ENCODE results near the gene EPB41.

EPB41 gene

DNA sequence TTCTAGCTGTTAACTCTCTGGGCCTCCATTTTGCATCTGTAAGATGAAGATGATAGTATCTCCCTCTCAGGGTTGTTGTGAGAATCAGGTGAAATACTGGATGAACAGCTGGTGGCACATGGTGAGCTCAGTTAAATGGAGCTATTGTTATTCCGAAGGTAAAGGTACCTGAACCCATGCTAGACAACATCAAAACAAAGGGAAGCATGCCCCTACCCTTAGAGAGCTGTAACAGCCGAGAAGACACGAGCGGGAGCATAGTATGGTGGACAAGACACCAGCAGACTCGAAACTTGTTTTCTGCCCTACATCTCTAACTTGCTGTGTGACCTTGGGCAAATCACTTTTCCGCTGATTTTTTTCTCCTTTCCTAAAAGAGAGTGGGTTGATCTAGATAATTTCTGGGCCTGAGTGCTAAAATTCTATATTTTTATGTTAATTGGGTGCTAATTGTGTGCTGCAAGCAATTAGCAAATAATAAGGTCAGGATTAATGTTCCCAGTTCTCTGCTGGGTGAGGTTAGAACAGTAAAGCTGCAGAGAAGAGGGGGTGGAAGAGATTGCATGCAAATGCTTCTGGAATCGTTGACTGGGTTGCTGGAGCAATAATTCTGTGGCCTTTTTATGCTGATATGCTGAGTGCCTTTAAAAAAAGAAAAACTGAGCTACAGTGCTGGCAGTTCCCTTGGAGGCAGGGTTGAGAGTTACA, 198.5 kb downstream of the EPB41 start:
- TF ChIP-seq, protein P1, sequence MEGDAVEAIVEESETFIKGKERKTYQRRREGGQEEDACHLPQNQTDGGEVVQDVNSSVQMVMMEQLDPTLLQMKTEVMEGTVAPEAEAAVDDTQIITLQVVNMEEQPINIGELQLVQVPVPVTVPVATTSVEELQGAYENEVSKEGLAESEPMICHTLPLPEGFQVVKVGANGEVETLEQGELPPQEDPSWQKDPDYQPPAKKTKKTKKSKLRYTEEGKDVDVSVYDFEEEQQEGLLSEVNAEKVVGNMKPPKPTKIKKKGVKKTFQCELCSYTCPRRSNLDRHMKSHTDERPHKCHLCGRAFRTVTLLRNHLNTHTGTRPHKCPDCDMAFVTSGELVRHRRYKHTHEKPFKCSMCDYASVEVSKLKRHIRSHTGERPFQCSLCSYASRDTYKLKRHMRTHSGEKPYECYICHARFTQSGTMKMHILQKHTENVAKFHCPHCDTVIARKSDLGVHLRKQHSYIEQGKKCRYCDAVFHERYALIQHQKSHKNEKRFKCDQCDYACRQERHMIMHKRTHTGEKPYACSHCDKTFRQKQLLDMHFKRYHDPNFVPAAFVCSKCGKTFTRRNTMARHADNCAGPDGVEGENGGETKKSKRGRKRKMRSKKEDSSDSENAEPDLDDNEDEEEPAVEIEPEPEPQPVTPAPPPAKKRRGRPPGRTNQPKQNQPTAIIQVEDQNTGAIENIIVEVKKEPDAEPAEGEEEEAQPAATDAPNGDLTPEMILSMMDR (IDR thresholded peaks at IDR 0.05; ENCODE audit: low read depth, low read length), result no peak

DNA sequence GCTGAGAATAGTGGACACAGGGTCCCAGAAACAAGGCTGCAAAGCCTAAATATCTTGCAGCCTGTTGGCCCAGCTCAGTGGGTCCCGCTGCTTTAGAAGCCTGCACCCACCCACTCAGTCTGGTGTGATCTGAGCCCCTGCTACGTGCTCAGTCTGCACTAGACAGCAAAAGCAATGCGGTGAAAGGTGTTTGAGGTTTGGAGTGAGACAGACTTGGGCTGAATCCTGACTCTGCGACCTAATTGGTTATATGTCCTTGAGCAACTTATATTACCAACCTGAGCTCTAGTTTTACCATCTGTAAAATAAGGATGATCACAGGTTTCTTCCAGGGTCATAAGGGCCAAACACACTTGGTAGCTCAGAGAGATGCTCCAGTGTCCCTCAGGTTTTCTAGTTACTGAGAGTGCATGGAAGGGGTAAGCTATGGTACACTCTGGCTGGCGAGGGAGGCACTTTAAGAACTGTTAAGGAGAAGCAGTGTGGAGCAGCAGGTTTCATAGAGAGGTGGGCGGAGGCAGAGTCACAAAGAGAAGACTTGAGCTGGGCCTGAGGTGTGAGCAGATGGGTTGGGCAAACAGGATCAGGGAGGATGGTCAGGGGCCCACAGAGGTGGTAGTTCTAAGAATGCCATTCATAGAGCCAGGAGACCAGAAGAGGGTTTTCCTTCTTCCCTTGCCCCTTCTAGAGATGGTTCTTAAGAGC, 199.2 kb downstream of the EPB41 start:
- no peak for DNase-seq (ENCODE audit: extremely low read depth, low read depth)
- TF ChIP-seq, protein P1 (IDR thresholded peaks at IDR 0.05; ENCODE audit: low read depth, low read length), result no peak

More for the DNA sequence above, 198.5 kb downstream of the EPB41 start:
- DNase-seq (ENCODE audit: extremely low read depth, low read depth), result no peak

DNA sequence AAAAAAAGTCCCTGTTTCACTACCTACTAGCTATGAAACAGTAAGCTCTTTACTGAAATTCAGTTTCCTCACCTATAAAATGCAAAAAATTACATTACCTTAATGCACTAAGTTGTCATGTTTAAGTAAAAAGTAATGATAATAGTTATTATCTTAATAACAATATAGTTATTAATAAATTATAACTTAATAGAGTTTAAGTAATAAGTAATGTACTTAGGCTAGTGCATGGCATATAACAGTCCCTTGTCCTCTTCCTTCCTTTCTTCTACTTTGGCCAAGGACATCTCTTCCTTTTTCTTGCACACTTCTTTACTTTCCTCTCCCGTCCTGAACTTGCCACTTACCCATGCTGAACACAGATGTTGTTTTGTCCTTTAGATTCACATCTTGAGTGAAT, 200.3 kb downstream of the EPB41 start:
- TF ChIP-seq, protein P1 (IDR thresholded peaks at IDR 0.05; ENCODE audit: low read depth, low read length), result no peak
- DNase-seq (ENCODE audit: extremely low read depth, low read depth), result no peak

DNA sequence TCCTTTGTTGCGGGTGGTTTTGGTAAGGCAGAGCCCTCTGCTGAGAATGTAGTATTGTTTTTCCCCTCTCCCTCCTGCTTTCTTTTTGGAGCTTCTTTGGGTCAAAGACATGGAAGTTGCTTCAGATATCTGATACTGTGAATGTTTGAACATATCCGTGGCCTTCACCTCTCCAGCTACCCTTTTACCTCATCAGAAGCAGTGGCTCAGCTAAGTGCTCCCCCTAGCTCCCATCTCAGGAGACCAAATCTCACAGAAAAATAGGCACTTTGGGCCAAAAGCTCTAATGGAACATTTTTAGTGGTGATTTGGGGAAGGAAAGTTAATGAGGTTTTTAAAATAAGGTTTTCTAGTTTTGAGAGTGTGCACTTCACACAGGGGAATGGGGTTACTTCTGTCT, 203.0 kb downstream of the EPB41 start:
- no peak for DNase-seq (ENCODE audit: extremely low read depth, low read depth)
- TF ChIP-seq, protein P1 (IDR thresholded peaks at IDR 0.05; ENCODE audit: low read depth, low read length), result peak; percentile 34

DNA sequence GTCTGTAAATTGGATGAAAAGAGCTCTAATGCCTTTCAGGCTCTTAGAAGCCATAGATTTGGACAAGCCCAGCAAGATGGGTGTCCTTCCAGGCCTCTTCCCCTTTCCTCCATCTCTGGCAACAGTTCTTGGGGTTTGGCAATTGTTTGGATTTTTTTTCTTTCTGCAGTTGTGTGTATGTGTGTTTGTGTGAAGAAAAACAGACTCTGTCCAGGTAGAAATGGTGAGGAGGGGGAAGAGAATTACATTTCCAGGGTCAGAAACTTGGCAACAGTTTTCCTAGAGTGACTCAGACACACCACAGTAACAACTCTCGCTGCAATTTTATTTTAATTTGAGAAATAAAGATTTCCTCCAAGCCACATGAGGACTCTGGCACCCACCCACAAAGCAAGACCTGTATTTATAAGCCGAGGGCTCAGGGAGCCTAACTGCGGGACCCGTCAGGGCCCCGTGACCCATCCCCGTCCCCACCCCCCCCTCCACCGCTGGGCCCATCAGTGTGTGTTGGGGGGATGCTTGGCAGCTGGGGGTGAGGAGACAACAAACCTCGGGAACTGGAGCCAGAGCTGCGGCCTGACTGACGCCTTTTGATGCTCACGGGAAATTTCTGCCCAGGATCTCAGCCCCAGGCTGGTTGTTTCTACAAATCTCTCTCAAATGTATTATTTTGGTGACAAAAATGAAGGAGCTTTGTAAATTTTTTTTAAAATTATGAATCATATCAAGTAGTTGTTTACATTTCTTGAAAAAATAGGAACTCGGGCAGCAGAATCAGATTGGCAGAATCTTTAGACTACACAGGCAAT, 205.0 kb downstream of the EPB41 start:
- no peak for DNase-seq (ENCODE audit: extremely low read depth, low read depth)
- TF ChIP-seq, protein P1 (IDR thresholded peaks at IDR 0.05; ENCODE audit: low read depth, low read length), result no peak

DNA sequence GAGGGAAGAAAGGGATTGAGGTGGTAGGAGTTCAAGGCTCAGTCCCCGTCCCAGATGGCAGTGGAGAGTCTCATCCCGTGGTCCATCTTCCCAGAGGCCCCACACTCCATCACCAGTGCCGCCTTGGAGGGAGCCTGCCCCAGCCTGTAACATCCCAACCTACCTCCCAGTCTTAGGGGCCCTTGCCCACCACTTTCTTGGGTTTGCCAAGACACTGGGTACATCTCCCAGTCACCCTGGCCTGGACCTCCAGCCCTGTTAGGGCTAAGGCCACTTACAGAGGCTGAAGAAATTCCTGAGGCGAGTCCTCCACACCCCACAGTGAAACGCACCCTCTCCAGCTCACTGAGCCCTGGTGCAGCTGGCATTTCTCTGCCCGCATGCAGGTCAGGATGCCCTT, 206.0 kb downstream of the EPB41 start:
- DNase-seq (ENCODE audit: extremely low read depth, low read depth), result no peak
- TF ChIP-seq, protein P1 (IDR thresholded peaks at IDR 0.05; ENCODE audit: low read depth, low read length), result no peak

Data from AG09319 (cell line).